Nephron (organoid): Measurements from ENCODE around the gene POLR1C.

ENCODE experiments used
- H3K27ac Mint-ChIP-seq, 3 experiments: 2 replicates each; pipeline ENCODE4 v1.8.0; 2020; ENCODE audit warnings: mixed read lengths in 3 of 3, mild to moderate bottlenecking in 2 of 3, moderate library complexity in 1 of 3
- H3K27me3 Mint-ChIP-seq: 2 replicates; pipeline ENCODE4 v1.8.0; 2021; ENCODE audit warnings: low read depth, mild to moderate bottlenecking, moderate library complexity, mixed read lengths
- H3K36me3 Mint-ChIP-seq: 2 replicates; pipeline ENCODE4 v1.8.0; 2020; ENCODE audit warnings: low read depth, mixed read lengths
- H3K4me1 Mint-ChIP-seq: 2 replicates; pipeline ENCODE4 v1.8.0; 2020; ENCODE audit warnings: mixed read lengths
- H3K4me3 Mint-ChIP-seq, 3 experiments: 2 replicates each; pipeline ENCODE4 v1.8.0; 2020; ENCODE audit warnings: mild to moderate bottlenecking in 3 of 3, mixed read lengths in 3 of 3, moderate library complexity in 2 of 3
- H3K9me3 Mint-ChIP-seq: 2 replicates; pipeline ENCODE4 v1.8.0; 2020; ENCODE audit warnings: mixed read lengths
- CTCF ChIP-seq, 3 experiments: fragments of 200-600 bp; sonication (generic); IDR thresholded peaks; one replicate each; pipeline ENCODE4 v1.5.0; 2021; ENCODE audit warnings: antibody characterized with exemption in 3 of 3; ENCODE audit not compliant: unreplicated experiment in 3 of 3

The POLR1C gene

GRCh38 chr6:43481075-43481474 lies 35.8 kb upstream of the POLR1C start:
- Mint-ChIP-seq H3K27me3 (no peaks in the 10 kb centered on the region), H3K27ac (no peak overlapping the region), H3K4me3 (peak overlapping the region in 2 of 3 experiments; percentile 30 to 37), H3K4me1 (peaks cover 44% of the 10 kb centered on the region), H3K36me3 (peaks cover 9% of the 10 kb centered on the region), H3K9me3 (no peaks in the 10 kb centered on the region)
- TF ChIP-seq CTCF (IDR thresholded peaks at IDR 0.05; ENCODE audit: unreplicated experiment in 3 of 3): no peak

GRCh38 chr6:43481591-43482236 lies 35.2 kb upstream of the POLR1C start:
- Mint-ChIP-seq H3K9me3 (no peaks in the 10 kb centered on the region), H3K27ac (no peak overlapping the region), H3K4me3 (peak overlapping the region in 2 of 3 experiments; percentile 7 to 26), H3K36me3 (peaks cover 9% of the 10 kb centered on the region), H3K27me3 (no peaks in the 10 kb centered on the region), H3K4me1 (peaks cover 42% of the 10 kb centered on the region)
- no peak for TF ChIP-seq CTCF (IDR thresholded peaks at IDR 0.05; ENCODE audit: unreplicated experiment in 3 of 3)

- Mint-ChIP-seq H3K4me3 (peak overlapping the region in 1 of 3 experiments; percentile 61), H3K4me1 (peaks cover 42% of the 10 kb centered on the region), H3K27me3 (no peaks in the 10 kb centered on the region), H3K27ac (peak overlapping the region in 2 of 3 experiments; percentile 73 to 78), H3K36me3 (peaks cover 5% of the 10 kb centered on the region), H3K9me3 (no peaks in the 10 kb centered on the region)
- no peak for TF ChIP-seq CTCF (IDR thresholded peaks at IDR 0.05; ENCODE audit: unreplicated experiment in 3 of 3)
Measured at GRCh38 chr6:43488667-43489276, 28.1 kb upstream of the POLR1C start.

- Mint-ChIP-seq H3K9me3 (no peaks in the 10 kb centered on the region), H3K27me3 (no peaks in the 10 kb centered on the region), H3K4me3 (peak overlapping the region in 1 of 3 experiments; percentile 61), H3K36me3 (peaks cover 5% of the 10 kb centered on the region), H3K4me1 (peaks cover 46% of the 10 kb centered on the region), H3K27ac (peak overlapping the region in 2 of 3 experiments; percentile 73 to 78)
- TF ChIP-seq CTCF (IDR thresholded peaks at IDR 0.05; ENCODE audit: unreplicated experiment in 3 of 3): no peak
Measured at GRCh38 chr6:43489277-43490072, 27.4 kb upstream of the POLR1C start.

GRCh38 chr6:43490523-43490939 lies 26.4 kb upstream of the POLR1C start:
- Mint-ChIP-seq H3K9me3 (no peaks in the 10 kb centered on the region), H3K4me3 (no peak overlapping the region), H3K4me1 (peaks cover 46% of the 10 kb centered on the region), H3K27ac (peak overlapping the region in 1 of 3 experiments; percentile 6), H3K27me3 (no peaks in the 10 kb centered on the region), H3K36me3 (peaks cover 5% of the 10 kb centered on the region)
- no peak for TF ChIP-seq CTCF (IDR thresholded peaks at IDR 0.05; ENCODE audit: unreplicated experiment in 3 of 3)
